Astrocyte (in vitro differentiated cells and primary cell): ENCODE data around the gene TMEM108. TPM values are rescaled to one million over a fixed set of nuclear protein-coding genes. Genes with fewer than 3 reads are reported as not detected.

Experiments used
- DNase-seq: peaks from one replicate; pipeline ENCODE4 v3.0.0-alpha.2; 2010; ENCODE audit warnings: low read depth
- FAIRE-seq: peaks from 2 replicates; lab custom pipeline; 2011; peaks lifted over from hg19 to GRCh38; lab: Jason Lieb, UNC
- H2AFZ ChIP-seq: 2 replicates; pipeline ENCODE4 v1.6.0; 2012; ENCODE audit warnings: low read depth, low read length, inconsistent platforms
- H3K27ac ChIP-seq: 2 replicates; pipeline ENCODE4 v1.5.1; 2011; ENCODE audit warnings: low read depth, low read length, inconsistent platforms
- H3K27me3 ChIP-seq: 2 replicates; pipeline ENCODE4 v1.6.0; 2011; ENCODE audit warnings: low read length, inconsistent platforms; ENCODE audit not compliant: insufficient read depth
- H3K36me3 ChIP-seq: 2 replicates; pipeline ENCODE4 v1.5.1; 2011; ENCODE audit warnings: low read length, inconsistent platforms; ENCODE audit not compliant: insufficient read depth
- H3K4me1 ChIP-seq: 2 replicates; pipeline ENCODE4 v1.5.1; 2011; ENCODE audit warnings: low read length, inconsistent platforms; ENCODE audit not compliant: insufficient read depth
- H3K4me2 ChIP-seq: 2 replicates; pipeline ENCODE4 v1.6.0; 2012; ENCODE audit warnings: low read length, inconsistent platforms
- H3K4me3 ChIP-seq: 2 replicates; pipeline ENCODE4 v1.5.1; 2011; ENCODE audit warnings: low read depth, mild to moderate bottlenecking, low read length, inconsistent platforms; ENCODE audit not compliant: insufficient read depth
- H3K79me2 ChIP-seq: 2 replicates; pipeline ENCODE4 v1.6.0; 2012; ENCODE audit warnings: mild to moderate bottlenecking, low read length, inconsistent platforms; ENCODE audit not compliant: insufficient read depth
- H3K9ac ChIP-seq: 2 replicates; pipeline ENCODE4 v1.6.0; 2012; ENCODE audit warnings: mild to moderate bottlenecking, low read length, inconsistent platforms
- H3K9me3 ChIP-seq: 2 replicates; pipeline ENCODE4 v1.5.1; 2012; ENCODE audit warnings: low read depth, mild to moderate bottlenecking, low read length, inconsistent platforms; ENCODE audit not compliant: insufficient read depth
- H4K20me1 ChIP-seq: 2 replicates; pipeline ENCODE4 v1.6.0; 2012; ENCODE audit warnings: low read length, inconsistent platforms; ENCODE audit not compliant: insufficient read depth
- H3K27ac Mint-ChIP-seq: one replicate; pipeline ENCODE4 v1.8.0; 2021; ENCODE audit warnings: mild to moderate bottlenecking, mixed read lengths; ENCODE audit not compliant: unreplicated experiment
- H3K27me3 Mint-ChIP-seq: one replicate; pipeline ENCODE4 v1.8.0; 2021; ENCODE audit warnings: low read depth, mixed read lengths; ENCODE audit not compliant: unreplicated experiment
- H3K36me3 Mint-ChIP-seq: one replicate; pipeline ENCODE4 v1.8.0; 2021; ENCODE audit warnings: low read depth, mixed read lengths; ENCODE audit not compliant: unreplicated experiment
- H3K4me1 Mint-ChIP-seq: one replicate; pipeline ENCODE4 v1.8.0; 2021; ENCODE audit warnings: low read depth, mixed read lengths; ENCODE audit not compliant: unreplicated experiment
- H3K4me3 Mint-ChIP-seq: one replicate; pipeline ENCODE4 v1.8.0; 2021; ENCODE audit warnings: mild to moderate bottlenecking, moderate library complexity, mixed read lengths; ENCODE audit not compliant: unreplicated experiment
- H3K9me3 Mint-ChIP-seq: one replicate; pipeline ENCODE4 v1.8.0; 2021; ENCODE audit warnings: mild to moderate bottlenecking, mixed read lengths; ENCODE audit not compliant: unreplicated experiment
- CTCF ChIP-seq: IDR thresholded peaks from 2 replicates; pipeline ENCODE4 v1.5.1; 2011; ENCODE audit warnings: low read depth, mild to moderate bottlenecking, inconsistent platforms, low read length, moderate library complexity; ENCODE audit not compliant: insufficient read depth
- EZH2 ChIP-seq: IDR thresholded peaks from 2 replicates; pipeline ENCODE4 v1.6.1; 2012; ENCODE audit warnings: mild to moderate bottlenecking, low read length, inconsistent platforms; ENCODE audit not compliant: insufficient read depth
- total RNA-seq: library from RNA; stranded (reverse); gene quantifications from 2 replicates; pipeline ENCODE4 v1.2.1, GENCODE V29; 2021

Gene TMEM108
- total RNA-seq, 1 donor from 2014 or later, result 5.6 TPM

GRCh38 chr3:133276594-133276993 is 238.4 kb downstream of the TMEM108 start:
- H3K4me3 ChIP-seq, result no peak overlapping the region
- no peak for FAIRE-seq

GRCh38 chr3:133277813-133278212 is 239.6 kb downstream of the TMEM108 start:
- Mint-ChIP-seq H3K4me1 (peaks cover 11% of the 10 kb centered on the region), H3K4me3 (no peak overlapping the region), H3K27ac (peak overlapping the region; percentile 98), H3K27me3 (no peaks in the 10 kb centered on the region), H3K9me3 (no peaks in the 10 kb centered on the region), H3K36me3 (no peaks in the 10 kb centered on the region)
- DNase-seq (peak; percentile 47), FAIRE-seq (no peak)
- no peaks in the 10 kb centered on the region for H4K20me1 ChIP-seq
- H3K79me2 ChIP-seq, result no peaks in the 10 kb centered on the region
- peak overlapping the region; percentile 55 for H3K4me2 ChIP-seq
- H3K4me3 ChIP-seq, result no peak overlapping the region
- no peaks in the 10 kb centered on the region for H3K36me3 ChIP-seq
- no peak overlapping the region for H2AFZ ChIP-seq
- no peaks in the 10 kb centered on the region for H3K27me3 ChIP-seq
- no peaks in the 10 kb centered on the region for H3K9me3 ChIP-seq
- no peak for TF ChIP-seq EZH2
- TF ChIP-seq CTCF, result no peak
- peak overlapping the region; percentile 19 for H3K27ac ChIP-seq
- H3K9ac ChIP-seq, result peak overlapping the region; percentile 8
- peaks cover 9% of the 10 kb centered on the region for H3K4me1 ChIP-seq

More at GRCh38 chr3:133276594-133276993, 238.4 kb downstream of the TMEM108 start:
- no peak overlapping the region for H3K9ac ChIP-seq
- H3K36me3 Mint-ChIP-seq, result no peaks in the 10 kb centered on the region
- H3K9me3 ChIP-seq, result no peaks in the 10 kb centered on the region
- no peaks in the 10 kb centered on the region for H3K79me2 ChIP-seq
- DNase-seq, result no peak
- peaks cover 7% of the 10 kb centered on the region for H3K4me1 Mint-ChIP-seq
- no peak overlapping the region for H3K27ac ChIP-seq
- H3K27me3 Mint-ChIP-seq, result no peaks in the 10 kb centered on the region
- H2AFZ ChIP-seq, result no peak overlapping the region
- H3K4me3 Mint-ChIP-seq, result no peak overlapping the region
- H3K27me3 ChIP-seq, result no peaks in the 10 kb centered on the region
- peaks cover 9% of the 10 kb centered on the region for H3K4me1 ChIP-seq
- no peaks in the 10 kb centered on the region for H4K20me1 ChIP-seq
- TF ChIP-seq CTCF (no peak), EZH2 (no peak)
- H3K4me2 ChIP-seq, result no peak overlapping the region
- H3K9me3 Mint-ChIP-seq, result no peaks in the 10 kb centered on the region
- H3K36me3 ChIP-seq, result no peaks in the 10 kb centered on the region
- no peak overlapping the region for H3K27ac Mint-ChIP-seq

- no peaks in the 10 kb centered on the region for H3K36me3 ChIP-seq
- peaks cover 9% of the 10 kb centered on the region for H3K4me1 ChIP-seq
- DNase-seq (no peak), FAIRE-seq (peak; percentile 56)
- peak overlapping the region; percentile 8 for H3K9ac ChIP-seq
- peaks cover 11% of the 10 kb centered on the region for H3K4me1 Mint-ChIP-seq
- no peak overlapping the region for H3K4me3 ChIP-seq
- no peak overlapping the region for H2AFZ ChIP-seq
- no peaks in the 10 kb centered on the region for H3K9me3 Mint-ChIP-seq
- peak overlapping the region; percentile 19 for H3K27ac ChIP-seq
- H3K27me3 Mint-ChIP-seq, result no peaks in the 10 kb centered on the region
- H3K27me3 ChIP-seq, result no peaks in the 10 kb centered on the region
- no peaks in the 10 kb centered on the region for H3K9me3 ChIP-seq
- H4K20me1 ChIP-seq, result no peaks in the 10 kb centered on the region
- TF ChIP-seq EZH2 (no peak), CTCF (no peak)
- peak overlapping the region; percentile 98 for H3K27ac Mint-ChIP-seq
- peak overlapping the region; percentile 55 for H3K4me2 ChIP-seq
- no peak overlapping the region for H3K4me3 Mint-ChIP-seq
- no peaks in the 10 kb centered on the region for H3K36me3 Mint-ChIP-seq
- H3K79me2 ChIP-seq, result no peaks in the 10 kb centered on the region
These were observed 240.3 kb downstream of the TMEM108 start for GRCh38 chr3:133278260-133279043.
